Measurements from ENCODE around the gene ST8SIA2.

ST8SIA2 gene

GRCh38 chr15:92448370-92448769 lies 54.7 kb downstream of the ST8SIA2 start:
- Histone ChIP-seq H3K4me3 (ENCODE audit: low read length) (no peak overlapping the region), H3K27me3 (ENCODE audit: control insufficient read depth, insufficient read depth, low read length) (no peaks in the 10 kb centered on the region), H3K4me1 (ENCODE audit: control insufficient read depth, insufficient read depth, low read length) (peaks cover 4% of the 10 kb centered on the region), H3K4me2 (ENCODE audit: low read length) (no peak overlapping the region), H3K36me3 (ENCODE audit: insufficient read depth, low read length) (no peaks in the 10 kb centered on the region), H3K9ac (ENCODE audit: low read depth, low read length) (no peak overlapping the region), H3K9me3 (replicated peaks; ENCODE audit: low read length) (no peaks in the 10 kb centered on the region)

DNA sequence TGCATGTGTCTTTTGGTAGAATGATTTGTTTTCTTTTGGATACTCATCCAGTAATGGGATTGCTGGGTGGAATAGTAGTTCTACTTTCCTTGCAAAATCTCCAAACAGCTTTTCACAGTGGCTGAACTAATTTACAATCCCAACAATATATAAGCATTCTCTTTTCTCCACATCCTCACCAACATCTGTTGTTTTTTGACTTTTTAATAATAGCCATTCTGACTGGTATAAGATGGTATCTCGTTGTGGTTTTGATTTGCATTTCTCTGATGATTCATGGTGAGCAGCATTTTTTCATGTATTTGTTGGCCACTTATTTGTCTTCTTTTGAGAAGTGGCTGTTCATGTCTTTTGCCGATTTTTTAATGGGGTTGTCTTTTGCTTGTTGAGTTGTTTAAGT lies 55.8 kb downstream of the ST8SIA2 start:
- Histone ChIP-seq H3K4me2 (ENCODE audit: low read length) (no peak overlapping the region), H3K9ac (ENCODE audit: low read depth, low read length) (no peak overlapping the region), H3K4me1 (ENCODE audit: control insufficient read depth, insufficient read depth, low read length) (peaks cover 4% of the 10 kb centered on the region), H3K36me3 (ENCODE audit: insufficient read depth, low read length) (no peaks in the 10 kb centered on the region), H3K9me3 (replicated peaks; ENCODE audit: low read length) (no peaks in the 10 kb centered on the region), H3K4me3 (ENCODE audit: low read length) (no peak overlapping the region), H3K27me3 (ENCODE audit: control insufficient read depth, insufficient read depth, low read length) (no peaks in the 10 kb centered on the region)

DNA sequence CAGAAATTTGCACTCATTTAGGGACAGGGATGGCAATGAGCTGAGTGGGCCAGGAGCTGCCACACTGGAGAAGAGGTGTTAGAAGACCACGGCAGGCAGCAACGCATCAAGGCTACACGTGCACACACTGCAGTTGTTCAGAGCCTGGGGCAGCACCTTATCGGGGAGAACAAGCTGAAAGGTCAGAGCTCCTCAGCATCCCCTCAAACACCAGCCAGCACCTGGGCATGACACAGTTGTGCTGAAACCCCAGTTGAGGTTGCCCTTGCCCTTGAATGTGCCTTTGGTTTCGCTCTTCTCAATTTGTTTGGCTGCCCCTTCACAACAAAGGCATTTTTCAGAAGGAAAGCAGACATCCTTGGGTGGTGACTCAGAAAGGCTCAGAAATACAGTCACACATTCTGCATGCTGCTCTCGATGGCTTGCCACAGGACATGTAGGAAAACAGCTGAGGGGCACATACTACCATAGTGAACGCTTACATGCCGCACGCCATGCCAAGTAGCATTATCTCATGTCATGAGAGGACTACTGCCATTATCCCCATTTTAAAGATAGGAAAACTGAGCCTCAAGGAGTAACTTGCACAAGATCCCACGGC lies 57.6 kb downstream of the ST8SIA2 start:
- H3K4me1 ChIP-seq (ENCODE audit: control insufficient read depth, insufficient read depth, low read length): peaks cover 4% of the 10 kb centered on the region

DNA sequence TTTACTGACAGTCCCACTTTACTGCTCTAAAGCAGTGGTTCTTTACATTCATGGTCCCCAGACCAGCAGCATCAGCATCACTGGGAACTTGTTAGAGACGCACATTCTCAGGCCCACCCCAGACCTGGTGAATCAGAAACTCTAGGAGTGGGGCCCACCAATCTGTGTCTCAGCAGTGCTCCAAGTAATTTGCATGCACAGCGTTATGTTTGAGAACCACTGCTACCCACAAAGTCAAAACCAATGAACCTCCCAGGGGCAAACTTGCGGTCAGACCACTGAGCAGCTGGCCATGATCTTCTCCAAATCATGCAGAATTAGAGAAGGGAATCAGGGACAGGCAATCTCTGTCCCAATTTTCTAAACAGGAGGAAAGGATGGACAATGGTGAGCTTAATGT lies 58.5 kb downstream of the ST8SIA2 start:
- no peak overlapping the region for H3K9ac ChIP-seq (ENCODE audit: low read depth, low read length)
- no peak overlapping the region for H3K4me3 ChIP-seq (ENCODE audit: low read length)
- no peak overlapping the region for H3K4me2 ChIP-seq (ENCODE audit: low read length)
- H3K27me3 ChIP-seq (ENCODE audit: control insufficient read depth, insufficient read depth, low read length): no peaks in the 10 kb centered on the region
- no peaks in the 10 kb centered on the region for H3K36me3 ChIP-seq (ENCODE audit: insufficient read depth, low read length)
- peaks cover 4% of the 10 kb centered on the region for H3K4me1 ChIP-seq (ENCODE audit: control insufficient read depth, insufficient read depth, low read length)
- no peaks in the 10 kb centered on the region for H3K9me3 ChIP-seq (replicated peaks; ENCODE audit: low read length)

More for the DNA sequence above, 57.6 kb downstream of the ST8SIA2 start:
- no peak overlapping the region for H3K4me2 ChIP-seq (ENCODE audit: low read length)
- no peak overlapping the region for H3K4me3 ChIP-seq (ENCODE audit: low read length)
- H3K9ac ChIP-seq (ENCODE audit: low read depth, low read length): no peak overlapping the region
- no peaks in the 10 kb centered on the region for H3K9me3 ChIP-seq (replicated peaks; ENCODE audit: low read length)
- H3K27me3 ChIP-seq (ENCODE audit: control insufficient read depth, insufficient read depth, low read length): no peaks in the 10 kb centered on the region
- no peaks in the 10 kb centered on the region for H3K36me3 ChIP-seq (ENCODE audit: insufficient read depth, low read length)

- no peaks in the 10 kb centered on the region for H3K36me3 ChIP-seq (ENCODE audit: insufficient read depth, low read length)
- H3K9ac ChIP-seq (ENCODE audit: low read depth, low read length): no peak overlapping the region
- H3K4me1 ChIP-seq (ENCODE audit: control insufficient read depth, insufficient read depth, low read length): peaks cover 4% of the 10 kb centered on the region
- H3K4me3 ChIP-seq (ENCODE audit: low read length): no peak overlapping the region
- H3K9me3 ChIP-seq (replicated peaks; ENCODE audit: low read length): no peaks in the 10 kb centered on the region
- H3K4me2 ChIP-seq (ENCODE audit: low read length): no peak overlapping the region
- no peaks in the 10 kb centered on the region for H3K27me3 ChIP-seq (ENCODE audit: control insufficient read depth, insufficient read depth, low read length)
These were observed 59.9 kb downstream of the ST8SIA2 start for GRCh38 chr15:92453607-92454006.

GRCh38 chr15:92454555-92455105 lies 60.9 kb downstream of the ST8SIA2 start:
- H3K36me3 ChIP-seq (ENCODE audit: insufficient read depth, low read length): no peaks in the 10 kb centered on the region
- peaks cover 4% of the 10 kb centered on the region for H3K4me1 ChIP-seq (ENCODE audit: control insufficient read depth, insufficient read depth, low read length)
- no peak overlapping the region for H3K4me3 ChIP-seq (ENCODE audit: low read length)
- H3K9me3 ChIP-seq (replicated peaks; ENCODE audit: low read length): no peaks in the 10 kb centered on the region
- no peak overlapping the region for H3K9ac ChIP-seq (ENCODE audit: low read depth, low read length)
- H3K27me3 ChIP-seq (ENCODE audit: control insufficient read depth, insufficient read depth, low read length): no peaks in the 10 kb centered on the region
- H3K4me2 ChIP-seq (ENCODE audit: low read length): no peak overlapping the region

GRCh38 chr15:92455271-92455670 lies 61.6 kb downstream of the ST8SIA2 start:
- no peak overlapping the region for H3K4me3 ChIP-seq (ENCODE audit: low read length)
- no peaks in the 10 kb centered on the region for H3K36me3 ChIP-seq (ENCODE audit: insufficient read depth, low read length)
- no peaks in the 10 kb centered on the region for H3K9me3 ChIP-seq (replicated peaks; ENCODE audit: low read length)
- H3K9ac ChIP-seq (ENCODE audit: low read depth, low read length): no peak overlapping the region
- H3K27me3 ChIP-seq (ENCODE audit: control insufficient read depth, insufficient read depth, low read length): no peaks in the 10 kb centered on the region
- H3K4me1 ChIP-seq (ENCODE audit: control insufficient read depth, insufficient read depth, low read length): peaks cover 4% of the 10 kb centered on the region
- H3K4me2 ChIP-seq (ENCODE audit: low read length): no peak overlapping the region

- H3K4me1 ChIP-seq (ENCODE audit: control insufficient read depth, insufficient read depth, low read length): no peaks in the 10 kb centered on the region
- H3K4me3 ChIP-seq (ENCODE audit: low read length): no peak overlapping the region
- H3K27me3 ChIP-seq (ENCODE audit: control insufficient read depth, insufficient read depth, low read length): no peaks in the 10 kb centered on the region
- no peaks in the 10 kb centered on the region for H3K9me3 ChIP-seq (replicated peaks; ENCODE audit: low read length)
- H3K4me2 ChIP-seq (ENCODE audit: low read length): no peak overlapping the region
- no peaks in the 10 kb centered on the region for H3K36me3 ChIP-seq (ENCODE audit: insufficient read depth, low read length)
- no peak overlapping the region for H3K9ac ChIP-seq (ENCODE audit: low read depth, low read length)
These were observed 63.9 kb downstream of the ST8SIA2 start for GRCh38 chr15:92457471-92458041.

DNA sequence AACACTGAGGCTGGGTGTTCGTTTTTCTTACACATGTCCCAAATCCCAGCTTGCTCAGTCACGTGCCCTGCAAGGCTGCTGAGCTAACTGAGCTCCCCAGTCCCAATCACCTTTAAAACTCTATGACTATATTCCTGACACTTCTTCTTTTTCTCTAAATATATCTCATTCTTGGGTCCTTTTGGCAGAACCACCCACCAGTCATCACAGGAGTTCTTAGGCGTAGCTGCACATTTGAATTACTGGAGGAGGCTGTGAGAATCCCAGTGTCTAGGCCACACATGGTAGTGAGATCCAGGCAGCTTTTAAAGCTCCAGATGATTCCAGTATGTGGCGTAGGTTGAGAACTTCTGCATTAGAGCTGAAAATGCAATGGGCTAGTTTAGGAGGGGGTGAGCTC lies 66.3 kb downstream of the ST8SIA2 start:
- Histone ChIP-seq H3K9ac (ENCODE audit: low read depth, low read length) (no peak overlapping the region), H3K36me3 (ENCODE audit: insufficient read depth, low read length) (no peaks in the 10 kb centered on the region), H3K27me3 (ENCODE audit: control insufficient read depth, insufficient read depth, low read length) (no peaks in the 10 kb centered on the region), H3K4me2 (ENCODE audit: low read length) (no peak overlapping the region), H3K4me1 (ENCODE audit: control insufficient read depth, insufficient read depth, low read length) (no peaks in the 10 kb centered on the region), H3K4me3 (ENCODE audit: low read length) (no peak overlapping the region), H3K9me3 (replicated peaks; ENCODE audit: low read length) (no peaks in the 10 kb centered on the region)

GRCh38 chr15:92462424-92463125 lies 68.9 kb downstream of the ST8SIA2 start:
- H3K9ac ChIP-seq (ENCODE audit: low read depth, low read length): no peak overlapping the region
- H3K4me3 ChIP-seq (ENCODE audit: low read length): no peak overlapping the region
- H3K4me2 ChIP-seq (ENCODE audit: low read length): no peak overlapping the region
- H3K9me3 ChIP-seq (replicated peaks; ENCODE audit: low read length): no peaks in the 10 kb centered on the region
- no peaks in the 10 kb centered on the region for H3K36me3 ChIP-seq (ENCODE audit: insufficient read depth, low read length)
- H3K27me3 ChIP-seq (ENCODE audit: control insufficient read depth, insufficient read depth, low read length): no peaks in the 10 kb centered on the region
- no peaks in the 10 kb centered on the region for H3K4me1 ChIP-seq (ENCODE audit: control insufficient read depth, insufficient read depth, low read length)

DNA sequence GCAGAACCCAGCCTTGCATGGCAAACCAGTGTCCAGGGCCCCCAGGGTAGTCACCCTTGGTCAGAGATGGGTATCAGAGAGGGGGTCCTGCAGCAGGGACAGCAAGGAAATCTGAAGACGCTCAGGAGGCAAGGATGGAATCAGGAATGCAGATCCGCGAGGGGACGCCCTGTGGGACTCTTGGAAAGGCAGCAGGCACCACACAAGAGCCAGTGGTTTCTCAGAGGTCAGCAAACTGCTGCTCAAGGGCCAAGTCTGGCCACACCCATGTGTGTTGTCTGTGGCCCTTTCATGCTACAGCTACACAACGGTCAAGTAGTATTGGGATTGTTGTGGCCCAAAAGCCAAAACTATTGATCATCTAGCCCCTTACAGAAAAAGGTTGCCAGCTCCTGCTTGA lies 69.7 kb downstream of the ST8SIA2 start:
- no peaks in the 10 kb centered on the region for H3K4me1 ChIP-seq (ENCODE audit: control insufficient read depth, insufficient read depth, low read length)
- no peaks in the 10 kb centered on the region for H3K9me3 ChIP-seq (replicated peaks; ENCODE audit: low read length)
- H3K4me2 ChIP-seq (ENCODE audit: low read length): no peak overlapping the region
- no peaks in the 10 kb centered on the region for H3K27me3 ChIP-seq (ENCODE audit: control insufficient read depth, insufficient read depth, low read length)
- no peak overlapping the region for H3K9ac ChIP-seq (ENCODE audit: low read depth, low read length)
- no peaks in the 10 kb centered on the region for H3K36me3 ChIP-seq (ENCODE audit: insufficient read depth, low read length)
- H3K4me3 ChIP-seq (ENCODE audit: low read length): no peak overlapping the region
